Loucy (cell line): Measurements from ENCODE around the gene RBP3.

ENCODE experiments used
- EZH2phosphoT487 ChIP-seq: fragments of 200-600 bp; IDR thresholded peaks from 2 replicates; pipeline ENCODE4 v1.6.1; 2018; ENCODE audit warnings: antibody characterized with exemption, mild to moderate bottlenecking, moderate library complexity, borderline replicate concordance
- TF ChIP-seq, protein P1 (sequence below): fragments of 200-600 bp; sonication (generic); conservative IDR thresholded peaks from 2 replicates; pipeline ENCODE4 v1.5.1; 2014; ENCODE audit warnings: mild to moderate bottlenecking, antibody characterized with exemption, low read length

DNA sequence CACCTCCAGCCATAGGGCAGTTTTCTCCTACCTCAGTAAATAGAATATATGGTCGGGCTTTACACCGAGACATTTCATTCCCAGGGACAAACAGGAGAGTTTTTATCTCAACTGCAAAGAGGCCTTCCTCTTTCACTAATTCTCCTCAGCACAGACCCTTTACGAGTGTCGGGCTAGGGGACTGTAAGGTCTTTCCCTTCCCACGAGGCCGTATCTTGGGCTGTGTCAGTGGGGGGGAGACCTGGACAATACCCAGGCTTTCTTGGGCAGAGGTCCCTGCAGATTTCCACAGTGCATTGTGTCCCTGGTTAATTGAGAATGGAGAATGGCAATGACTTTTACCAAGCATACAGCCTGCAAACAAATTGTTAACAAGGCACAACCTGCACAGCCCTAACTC lies 49.1 kb downstream of the RBP3 start:
- TF ChIP-seq, protein P1, sequence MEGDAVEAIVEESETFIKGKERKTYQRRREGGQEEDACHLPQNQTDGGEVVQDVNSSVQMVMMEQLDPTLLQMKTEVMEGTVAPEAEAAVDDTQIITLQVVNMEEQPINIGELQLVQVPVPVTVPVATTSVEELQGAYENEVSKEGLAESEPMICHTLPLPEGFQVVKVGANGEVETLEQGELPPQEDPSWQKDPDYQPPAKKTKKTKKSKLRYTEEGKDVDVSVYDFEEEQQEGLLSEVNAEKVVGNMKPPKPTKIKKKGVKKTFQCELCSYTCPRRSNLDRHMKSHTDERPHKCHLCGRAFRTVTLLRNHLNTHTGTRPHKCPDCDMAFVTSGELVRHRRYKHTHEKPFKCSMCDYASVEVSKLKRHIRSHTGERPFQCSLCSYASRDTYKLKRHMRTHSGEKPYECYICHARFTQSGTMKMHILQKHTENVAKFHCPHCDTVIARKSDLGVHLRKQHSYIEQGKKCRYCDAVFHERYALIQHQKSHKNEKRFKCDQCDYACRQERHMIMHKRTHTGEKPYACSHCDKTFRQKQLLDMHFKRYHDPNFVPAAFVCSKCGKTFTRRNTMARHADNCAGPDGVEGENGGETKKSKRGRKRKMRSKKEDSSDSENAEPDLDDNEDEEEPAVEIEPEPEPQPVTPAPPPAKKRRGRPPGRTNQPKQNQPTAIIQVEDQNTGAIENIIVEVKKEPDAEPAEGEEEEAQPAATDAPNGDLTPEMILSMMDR, result no peak
- TF ChIP-seq EZH2phosphoT487, result no peak
